DND-41 (cell line): ENCODE data around the gene ATP5F1D.

Experiments used
- CTCF ChIP-seq: IDR thresholded peaks from 2 replicates; pipeline ENCODE4 v1.5.1; 2012; ENCODE audit warnings: borderline replicate concordance, low read length, moderate library complexity, mild to moderate bottlenecking; ENCODE audit not compliant: poor library complexity, severe bottlenecking; ENCODE audit errors: extremely low read depth
- EZH2 ChIP-seq: IDR thresholded peaks from 3 replicates; pipeline ENCODE4 v1.6.1; 2012; ENCODE audit warnings: borderline replicate concordance, low read depth, mild to moderate bottlenecking, moderate library complexity, low read length, inconsistent platforms; ENCODE audit not compliant: severe bottlenecking

GRCh38 chr19:1226227-1226518 lies 15.4 kb upstream of the ATP5F1D start:
- TF ChIP-seq CTCF (no peak), EZH2 (no peak)
